Left lung (tissue), 10 donors: ENCODE data around the gene BPGM. TPM values are rescaled to one million over a fixed set of nuclear protein-coding genes. Genes with fewer than 3 reads are reported as not detected.

ENCODE experiments used
- ATAC-seq: fragments of 200-7000 bp; cut with Tn5 transposase; one replicate; pipeline ENCODE4 v1.9.1; 2020; ENCODE audit warnings: moderate library complexity
- DNase-seq, 4 donors: peaks; one replicate each; pipeline ENCODE4 v3.0.0-alpha.2; 2013 to 2020
- H3K27ac ChIP-seq, 2 donors: fragments of 200-600 bp; sonication (generic) in 1 of 2; one replicate each; pipeline versions ENCODE4 v1.5.0 to v1.8.0; 2020 to 2021
- H3K27me3 ChIP-seq, 2 donors: fragments of 200-600 bp; sonication (generic) in 1 of 2; one replicate each; pipeline versions ENCODE4 v1.5.0 to v1.8.0; 2020 to 2021
- H3K36me3 ChIP-seq, 2 donors: fragments of 200-600 bp; sonication (generic) in 1 of 2; one replicate each; pipeline versions ENCODE4 v1.5.0 to v1.8.0; 2020 to 2021
- H3K4me1 ChIP-seq, 2 donors: fragments of 200-600 bp; one replicate each; pipeline ENCODE4 v1.8.0; 2021
- H3K4me3 ChIP-seq, 2 donors: fragments of 200-600 bp; sonication (generic) in 1 of 2; one replicate each; pipeline versions ENCODE4 v1.5.0 to v1.8.0; 2020 to 2021; ENCODE audit warnings: mild to moderate bottlenecking in 1 of 2
- H3K9me3 ChIP-seq, 2 donors: fragments of 200-600 bp; sonication (generic) in 1 of 2; one replicate each; pipeline versions ENCODE4 v1.5.0 to v1.8.0; 2020 to 2021
- CTCF ChIP-seq, 2 donors: fragments of 200-600 bp; sonication (generic) in 1 of 2; IDR thresholded peaks; one replicate each; pipeline versions ENCODE4 v1.5.0 to v1.8.0; 2021; ENCODE audit warnings: antibody characterized with exemption in 2 of 2
- intact Hi-C, 2 donors: fragments of 100-400 bp; cut with DNase I; formaldehyde crosslinking; loops; one replicate each; pipeline versions ENCODE4 v1.11.2 to v1.14.2; 2022
- polyA plus RNA-seq, 6 donors: library from polyadenylated mRNA; unstranded; fragments of 120-200 nt; gene quantifications; one replicate each; pipeline ENCODE4 v1.2.1, GENCODE V29; 2013; ENCODE audit not compliant: insufficient read length in 6 of 6
- total RNA-seq, 2 donors: library from RNA; stranded (reverse); fragmentation: NEBNext Ultra II Directional; extraction: Animal tissue kit (Norgen Biotek cat#: 25700); gene quantifications; one replicate each; pipeline ENCODE4 v1.2.1, GENCODE V29; 2021
- donor health status: DM: no; HTN: yes; CAD: no.
- donor health status: DM: no; HTN: no; CAD: no.

Gene BPGM
- total and polyA plus RNA-seq, 8 donors, result 16.0 to 38.9 (median 26.7) TPM

DNA sequence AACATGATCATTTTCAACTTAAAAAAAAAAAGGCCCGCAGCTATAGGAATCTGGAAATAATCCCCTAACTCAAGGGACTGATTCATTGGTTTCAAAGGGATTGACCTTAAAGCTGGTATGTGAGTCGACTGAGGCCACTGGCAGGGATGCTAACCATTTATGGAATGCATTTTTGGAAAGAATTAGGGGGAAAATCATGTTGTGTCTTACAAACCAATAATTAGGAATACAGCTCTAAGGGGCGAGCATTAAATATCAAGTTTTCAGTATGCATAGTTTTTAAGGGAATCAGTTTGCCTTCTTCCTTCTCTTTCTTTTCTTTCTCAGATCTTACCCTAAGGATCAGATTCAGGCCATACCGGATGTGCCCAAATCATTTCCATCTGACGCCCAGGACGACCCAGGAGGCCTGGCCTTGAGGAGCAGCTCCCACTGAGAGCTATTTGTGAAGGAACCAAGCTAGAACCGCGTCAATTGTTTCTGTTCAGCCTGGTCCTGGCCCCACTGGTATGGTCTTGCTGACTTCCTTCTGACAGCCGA lies 48.7 kb downstream of the BPGM start:
- Histone ChIP-seq H3K4me3 (no peak overlapping the region), H3K27me3 (no peaks in the 10 kb centered on the region), H3K36me3 (no peaks in the 10 kb centered on the region), H3K9me3 (no peaks in the 10 kb centered on the region), H3K4me1 (no peaks in the 10 kb centered on the region), H3K27ac (no peak overlapping the region)
- intact Hi-C loops, result no loop called here
- TF ChIP-seq CTCF (IDR thresholded peaks at IDR 0.05), result no peak
- DNase-seq, result no peak
- ATAC-seq, result no peak

GRCh38 chr7:134696261-134696660 lies 49.6 kb downstream of the BPGM start:
- intact Hi-C loops, result no loop called here
- Histone ChIP-seq H3K27me3 (no peaks in the 10 kb centered on the region), H3K36me3 (no peaks in the 10 kb centered on the region), H3K9me3 (no peaks in the 10 kb centered on the region), H3K4me3 (no peak overlapping the region), H3K27ac (no peak overlapping the region), H3K4me1 (no peaks in the 10 kb centered on the region)
- TF ChIP-seq CTCF (IDR thresholded peaks at IDR 0.05), result no peak
- ATAC-seq, result no peak
- no peak for DNase-seq

DNA sequence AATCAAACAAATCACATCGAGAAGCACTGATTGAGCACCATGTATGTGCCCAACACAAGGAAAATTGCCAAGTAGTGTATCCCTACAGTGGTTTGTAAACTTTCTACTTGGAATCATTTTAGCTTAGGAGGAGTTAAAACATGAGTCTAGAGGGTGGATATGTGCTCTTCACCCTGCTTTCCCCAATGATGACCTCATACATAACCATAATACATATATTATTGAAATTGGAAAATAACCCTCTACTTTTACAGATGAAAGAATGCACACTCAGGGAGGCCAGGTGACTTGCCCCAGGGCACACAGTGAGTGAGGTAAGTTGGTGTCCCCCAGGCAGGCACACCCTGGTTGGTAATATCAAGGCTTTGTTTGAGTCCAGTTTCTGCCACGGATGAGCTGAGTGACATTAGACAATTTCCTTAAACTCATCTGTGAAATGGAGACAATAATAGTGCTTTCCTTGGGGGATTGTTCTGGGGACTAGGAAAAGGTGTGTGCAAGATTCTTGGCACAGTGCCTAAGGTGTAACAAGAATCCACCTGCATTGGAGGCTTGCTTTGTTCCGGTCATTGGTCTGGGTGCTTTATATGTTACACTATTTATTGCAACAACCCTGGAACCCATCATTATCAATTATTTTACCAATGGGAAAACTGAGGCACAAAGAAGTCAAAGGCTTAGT lies 50.7 kb downstream of the BPGM start:
- DNase-seq (no peak), ATAC-seq (no peak)
- intact Hi-C loops, result no loop called here
- Histone ChIP-seq H3K9me3 (no peaks in the 10 kb centered on the region), H3K27me3 (no peaks in the 10 kb centered on the region), H3K4me1 (no peaks in the 10 kb centered on the region), H3K4me3 (no peak overlapping the region), H3K27ac (no peak overlapping the region), H3K36me3 (no peaks in the 10 kb centered on the region)
- TF ChIP-seq CTCF (IDR thresholded peaks at IDR 0.05), result no peak

- no peak for TF ChIP-seq CTCF (IDR thresholded peaks at IDR 0.05)
- no peak overlapping the region for H3K4me3 ChIP-seq
- no peaks in the 10 kb centered on the region for H3K27me3 ChIP-seq
- DNase-seq, result no peak
- H3K27ac ChIP-seq, result no peak overlapping the region
- no peak for ATAC-seq
- H3K4me1 ChIP-seq, result no peaks in the 10 kb centered on the region
- H3K36me3 ChIP-seq, result no peaks in the 10 kb centered on the region
- intact Hi-C loops, result no loop called here
- H3K9me3 ChIP-seq, result no peaks in the 10 kb centered on the region
Measured at GRCh38 chr7:134698481-134698880, 51.8 kb downstream of the BPGM start.

GRCh38 chr7:134699021-134699818 lies 52.6 kb downstream of the BPGM start:
- no peaks in the 10 kb centered on the region for H3K27me3 ChIP-seq
- no peaks in the 10 kb centered on the region for H3K4me1 ChIP-seq
- intact Hi-C loops, result no loop called here
- H3K27ac ChIP-seq, result peak overlapping the region in 1 of 2 donors; percentile 33
- TF ChIP-seq CTCF (IDR thresholded peaks at IDR 0.05), result no peak
- H3K9me3 ChIP-seq, result no peaks in the 10 kb centered on the region
- no peak for DNase-seq
- H3K4me3 ChIP-seq, result no peak overlapping the region
- no peaks in the 10 kb centered on the region for H3K36me3 ChIP-seq
- no peak for ATAC-seq
